ENCODE data around the gene LTV1. TPM values are rescaled to one million over a fixed set of nuclear protein-coding genes. Genes with fewer than 3 reads are reported as not detected.

Gene LTV1
- total RNA-seq, 1 donor from 2014 or later, result 25.4 TPM

DNA sequence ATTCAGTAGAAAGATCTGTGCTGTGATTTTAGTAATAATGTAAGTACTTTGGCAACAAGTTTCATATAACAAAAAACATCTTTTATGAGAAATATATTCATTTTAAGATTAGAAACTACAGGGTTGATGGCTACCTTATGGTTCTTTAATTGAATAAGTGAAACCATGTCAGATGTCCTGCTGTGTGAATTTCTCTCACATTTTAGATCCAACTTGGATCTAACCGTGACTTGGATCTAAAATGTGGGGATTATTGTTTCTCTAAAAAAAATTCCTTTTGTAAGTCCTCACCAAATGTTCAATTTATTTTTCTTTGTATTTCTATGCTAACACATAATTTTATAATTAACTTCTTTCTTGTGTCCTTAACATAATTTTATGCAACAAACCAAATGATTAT, 51.5 kb downstream of the LTV1 start:
- Histone ChIP-seq H2AFZ (ENCODE audit: low read depth, low read length) (no peak overlapping the region), H3K36me3 (ENCODE audit: insufficient read depth, low read length) (no peaks in the 10 kb centered on the region), H3K4me3 (ENCODE audit: insufficient read depth, low read depth, low read length) (no peak overlapping the region), H4K20me1 (ENCODE audit: insufficient read depth, low read length) (no peaks in the 10 kb centered on the region), H3K27me3 (ENCODE audit: insufficient read depth, low read length) (no peaks in the 10 kb centered on the region), H3K4me1 (ENCODE audit: insufficient read depth, low read length) (no peaks in the 10 kb centered on the region), H3K27ac (ENCODE audit: low read depth, low read length) (no peak overlapping the region), H3K9ac (ENCODE audit: low read length) (no peak overlapping the region), H3K9me3 (ENCODE audit: insufficient read depth, low read depth, low read length) (no peaks in the 10 kb centered on the region), H3K79me2 (ENCODE audit: insufficient read depth, low read length) (no peaks in the 10 kb centered on the region), H3K4me2 (ENCODE audit: low read length) (no peak overlapping the region)
- TF ChIP-seq CTCF (IDR thresholded peaks at IDR 0.05; ENCODE audit: insufficient read depth, low read depth, low read length) (no peak), EZH2 (IDR thresholded peaks at IDR 0.05; ENCODE audit: insufficient read depth, low read length) (no peak)
- H3K36me3 Mint-ChIP-seq (ENCODE audit: low read depth, unreplicated experiment), result no peaks in the 10 kb centered on the region
- H3K27ac Mint-ChIP-seq (ENCODE audit: unreplicated experiment), result no peak overlapping the region
- FAIRE-seq (no peak), DNase-seq (ENCODE audit: low read depth) (no peak)
- no peaks in the 10 kb centered on the region for H3K9me3 Mint-ChIP-seq (ENCODE audit: unreplicated experiment)
- no peak overlapping the region for H3K4me3 Mint-ChIP-seq (ENCODE audit: unreplicated experiment)
- H3K4me1 Mint-ChIP-seq (ENCODE audit: low read depth, unreplicated experiment), result no peaks in the 10 kb centered on the region
- no peaks in the 10 kb centered on the region for H3K27me3 Mint-ChIP-seq (ENCODE audit: low read depth, unreplicated experiment)

- FAIRE-seq (no peak), DNase-seq (ENCODE audit: low read depth) (no peak)
- Mint-ChIP-seq H3K4me3 (ENCODE audit: unreplicated experiment) (no peak overlapping the region), H3K4me1 (ENCODE audit: low read depth, unreplicated experiment) (no peaks in the 10 kb centered on the region), H3K36me3 (ENCODE audit: low read depth, unreplicated experiment) (no peaks in the 10 kb centered on the region), H3K27me3 (ENCODE audit: low read depth, unreplicated experiment) (no peaks in the 10 kb centered on the region), H3K27ac (ENCODE audit: unreplicated experiment) (no peak overlapping the region), H3K9me3 (ENCODE audit: unreplicated experiment) (no peaks in the 10 kb centered on the region)
- Histone ChIP-seq H4K20me1 (ENCODE audit: insufficient read depth, low read length) (no peaks in the 10 kb centered on the region), H2AFZ (ENCODE audit: low read depth, low read length) (no peak overlapping the region), H3K27ac (ENCODE audit: low read depth, low read length) (no peak overlapping the region), H3K27me3 (ENCODE audit: insufficient read depth, low read length) (no peaks in the 10 kb centered on the region), H3K9ac (ENCODE audit: low read length) (no peak overlapping the region), H3K36me3 (ENCODE audit: insufficient read depth, low read length) (no peaks in the 10 kb centered on the region), H3K4me3 (ENCODE audit: insufficient read depth, low read depth, low read length) (no peak overlapping the region), H3K4me1 (ENCODE audit: insufficient read depth, low read length) (no peaks in the 10 kb centered on the region), H3K79me2 (ENCODE audit: insufficient read depth, low read length) (no peaks in the 10 kb centered on the region), H3K9me3 (ENCODE audit: insufficient read depth, low read depth, low read length) (no peaks in the 10 kb centered on the region), H3K4me2 (ENCODE audit: low read length) (no peak overlapping the region)
- TF ChIP-seq EZH2 (IDR thresholded peaks at IDR 0.05; ENCODE audit: insufficient read depth, low read length) (no peak), CTCF (IDR thresholded peaks at IDR 0.05; ENCODE audit: insufficient read depth, low read depth, low read length) (no peak)
Measured at GRCh38 chr6:143896126-143896860, 53.2 kb downstream of the LTV1 start.

DNA sequence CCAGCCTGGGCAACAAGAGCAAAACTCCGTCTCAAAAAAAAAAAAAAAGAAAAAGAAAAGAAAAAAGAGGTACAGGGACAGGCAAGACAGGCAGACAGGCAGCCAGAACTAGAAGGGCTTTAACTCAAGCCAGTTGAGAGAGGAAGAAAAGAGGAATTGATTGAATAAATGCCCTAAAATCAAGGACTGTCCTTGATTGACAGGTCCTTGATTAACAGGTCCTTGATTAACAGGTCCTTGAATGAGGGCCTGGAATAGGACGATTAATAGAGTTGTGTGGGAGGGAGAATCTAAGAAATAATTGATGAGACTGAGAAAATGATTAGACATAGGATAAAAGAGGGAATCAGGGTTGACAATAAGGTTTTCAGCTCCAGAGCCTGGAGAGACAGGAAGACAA, 57.2 kb downstream of the LTV1 start:
- DNase-seq (ENCODE audit: low read depth), result no peak
- no peaks in the 10 kb centered on the region for H3K27me3 ChIP-seq (ENCODE audit: insufficient read depth, low read length)
- no peaks in the 10 kb centered on the region for H3K9me3 ChIP-seq (ENCODE audit: insufficient read depth, low read depth, low read length)
- Mint-ChIP-seq H3K4me1 (ENCODE audit: low read depth, unreplicated experiment) (no peaks in the 10 kb centered on the region), H3K9me3 (ENCODE audit: unreplicated experiment) (peaks cover 2% of the 10 kb centered on the region), H3K4me3 (ENCODE audit: unreplicated experiment) (no peak overlapping the region), H3K27ac (ENCODE audit: unreplicated experiment) (no peak overlapping the region), H3K36me3 (ENCODE audit: low read depth, unreplicated experiment) (no peaks in the 10 kb centered on the region), H3K27me3 (ENCODE audit: low read depth, unreplicated experiment) (no peaks in the 10 kb centered on the region)
- no peaks in the 10 kb centered on the region for H3K79me2 ChIP-seq (ENCODE audit: insufficient read depth, low read length)
- TF ChIP-seq CTCF (IDR thresholded peaks at IDR 0.05; ENCODE audit: insufficient read depth, low read depth, low read length), result no peak
- no peak for TF ChIP-seq EZH2 (IDR thresholded peaks at IDR 0.05; ENCODE audit: insufficient read depth, low read length)
- no peak overlapping the region for H2AFZ ChIP-seq (ENCODE audit: low read depth, low read length)
- no peaks in the 10 kb centered on the region for H3K4me1 ChIP-seq (ENCODE audit: insufficient read depth, low read length)
- H3K9ac ChIP-seq (ENCODE audit: low read length), result no peak overlapping the region
- no peak overlapping the region for H3K4me3 ChIP-seq (ENCODE audit: insufficient read depth, low read depth, low read length)
- FAIRE-seq, result no peak
- H3K4me2 ChIP-seq (ENCODE audit: low read length), result no peak overlapping the region
- H4K20me1 ChIP-seq (ENCODE audit: insufficient read depth, low read length), result no peaks in the 10 kb centered on the region
- no peak overlapping the region for H3K27ac ChIP-seq (ENCODE audit: low read depth, low read length)
- H3K36me3 ChIP-seq (ENCODE audit: insufficient read depth, low read length), result no peaks in the 10 kb centered on the region

Measured in astrocyte (in vitro differentiated cells and primary cell).